IPS-NIHi11 (cell line): Measurements from ENCODE around the gene ZSCAN18.

Experiments
- DNase-seq: peaks from one replicate; pipeline ENCODE4 v3.0.0; 2012; ENCODE audit warnings: mixed read lengths, low spot score

The ZSCAN18 gene

GRCh38 chr19:58086825-58087710 is 11.0 kb downstream of the ZSCAN18 start:
- DNase-seq, result no peak

GRCh38 chr19:58085348-58085875 is 12.6 kb downstream of the ZSCAN18 start:
- no peak for DNase-seq

GRCh38 chr19:58084596-58085347 is 13.3 kb downstream of the ZSCAN18 start:
- DNase-seq, result no peak

- DNase-seq, result no peak
Observed at GRCh38 chr19:58083021-58083420, 15.0 kb downstream of the ZSCAN18 start.

- no peak for DNase-seq
Observed at GRCh38 chr19:58079792-58080191, 18.2 kb downstream of the ZSCAN18 start.

- no peak for DNase-seq
Observed at GRCh38 chr19:58067240-58067912, 30.7 kb downstream of the ZSCAN18 start.

- no peak for DNase-seq
Observed at GRCh38 chr19:58063712-58064111, 34.3 kb downstream of the ZSCAN18 start.

- no peak for DNase-seq
Observed at GRCh38 chr19:58060231-58060630, 37.8 kb downstream of the ZSCAN18 start.

GRCh38 chr19:58059671-58060078 is 38.4 kb downstream of the ZSCAN18 start:
- DNase-seq, result no peak

GRCh38 chr19:58059003-58059670 is 38.9 kb downstream of the ZSCAN18 start, which contains the start of gene ZNF135:
Gene ZNF135, plus strand, starts transcription at chr19:58059282. Its CDS starts 721 bp downstream, at chr19:58060003.
- DNase-seq, result peak; percentile 98

GRCh38 chr19:58058467-58058866 is 39.6 kb downstream of the ZSCAN18 start:
- DNase-seq, result no peak

GRCh38 chr19:58056861-58057260 is 41.2 kb downstream of the ZSCAN18 start:
- no peak for DNase-seq

GRCh38 chr19:58056261-58056660 is 41.8 kb downstream of the ZSCAN18 start:
- DNase-seq, result no peak

GRCh38 chr19:58054901-58055874 is 42.8 kb downstream of the ZSCAN18 start:
- DNase-seq, result peak; percentile 74

- DNase-seq, result no peak
Observed at GRCh38 chr19:58053480-58054156, 44.4 kb downstream of the ZSCAN18 start.

- no peak for DNase-seq
Observed at GRCh38 chr19:58052256-58052655, 45.8 kb downstream of the ZSCAN18 start.

GRCh38 chr19:58047672-58048071 is 50.4 kb downstream of the ZSCAN18 start:
- DNase-seq, result no peak

- no peak for DNase-seq
Observed at GRCh38 chr19:58046856-58047255, 51.2 kb downstream of the ZSCAN18 start.

- DNase-seq, result no peak
Observed at GRCh38 chr19:58045411-58046050, 52.5 kb downstream of the ZSCAN18 start.
